H1 (cell line): ENCODE results near the gene AHDC1. TPM values are rescaled to one million over a fixed set of nuclear protein-coding genes. Genes with fewer than 3 reads are reported as not detected.
A peak's percentile ranks its signal among the peaks of the same experiment; 100 is the strongest.

ENCODE experiments used
- BRCA1 ChIP-seq: IDR thresholded peaks from 2 replicates; pipeline ENCODE4 v1.6.1; 2012; ENCODE audit warnings: low read depth, low read length, improper control_type of control experiment
- CREB1 ChIP-seq: IDR thresholded peaks from 2 replicates; pipeline ENCODE4 v1.6.1; 2012; ENCODE audit warnings: inconsistent platforms
- CTCF ChIP-seq, 3 experiments: IDR thresholded peaks; 1 replicate in 2 of 3; 2 replicates in 1 of 3; pipeline versions ENCODE4 v1.5.1 to v1.6.1; 2011; ENCODE audit warnings: low read length in 3 of 3, mild to moderate bottlenecking in 3 of 3, inconsistent platforms in 2 of 3, low read depth in 1 of 3, moderate library complexity in 1 of 3; ENCODE audit not compliant: insufficient read depth in 1 of 3; ENCODE audit errors: control extremely low read depth in 1 of 3
- GTF2F1 ChIP-seq: IDR thresholded peaks from 2 replicates; pipeline ENCODE4 v1.6.1; 2012; ENCODE audit warnings: low read depth, low read length, improper control_type of control experiment, borderline replicate concordance
- HDAC2 ChIP-seq, 2 experiments: fragments of 300-600 bp in 1 of 2; sonication (generic) in 1 of 2; IDR thresholded peaks; 2 replicates each; pipeline ENCODE4 v1.6.1; 2011 to 2012; ENCODE audit warnings: low read depth in 2 of 2, low read length in 2 of 2, mild to moderate bottlenecking in 2 of 2, moderate library complexity in 2 of 2, borderline replicate concordance in 1 of 2, inconsistent platforms in 1 of 2
- NANOG ChIP-seq: IDR thresholded peaks from 2 replicates; pipeline ENCODE4 v1.6.1; 2011; ENCODE audit warnings: low read length, low read depth, mild to moderate bottlenecking, inconsistent platforms; ENCODE audit not compliant: insufficient read depth, poor library complexity, severe bottlenecking
- POLR2A ChIP-seq, 2 experiments: IDR thresholded peaks; 1 replicate in 1 of 2; 2 replicates in 1 of 2; pipeline ENCODE4 v1.6.1; 2011; ENCODE audit warnings: low read depth in 2 of 2, low read length in 2 of 2, mild to moderate bottlenecking in 2 of 2; ENCODE audit errors: control extremely low read depth in 1 of 2
- POLR2AphosphoS5 ChIP-seq: IDR thresholded peaks from 2 replicates; pipeline ENCODE4 v1.6.1; 2011; ENCODE audit warnings: low read depth, low read length
- SIRT6 ChIP-seq: IDR thresholded peaks from one replicate; pipeline ENCODE4 v1.7.1; 2012; ENCODE audit warnings: low read length, inconsistent platforms
- SP1 ChIP-seq: IDR thresholded peaks from 2 replicates; pipeline ENCODE4 v1.6.1; 2011; ENCODE audit warnings: low read depth, low read length
- SRF ChIP-seq: IDR thresholded peaks from 2 replicates; pipeline ENCODE4 v1.6.1; 2011; ENCODE audit warnings: mild to moderate bottlenecking, low read depth, low read length, moderate library complexity
- TEAD4 ChIP-seq: IDR thresholded peaks from 2 replicates; pipeline ENCODE4 v1.6.1; 2012; ENCODE audit warnings: low read depth, low read length, inconsistent platforms, mixed read lengths
- polyA plus RNA-seq, 7 experiments: library from polyadenylated mRNA; depleted of rRNA in 3 of 7; stranded (reverse) in 5 of 7; unstranded in 2 of 7; fragments of >200 nt in 5 of 7; fragments of 200-250 nt in 2 of 7; gene quantifications; 1 replicate in 5 of 7; 2 replicates in 1 of 7; 4 replicates in 1 of 7; pipeline versions ENCODE4 v1.2.1 to v1.2.3, GENCODE V29; 2011 to 2013; ENCODE audit warnings: missing spikeins in 2 of 7, mixed read lengths in 2 of 7
- total RNA-seq: library from RNA; stranded (reverse); fragmentation: NEBNext Ultra II Directional; extraction: Animal tissue kit (Norgen Biotek cat#: 25700); gene quantifications from 2 replicates; pipeline ENCODE4 v1.2.1, GENCODE V29; 2021
- TF ChIP-seq, protein P1 (sequence below): IDR thresholded peaks from 2 replicates; pipeline ENCODE4 v1.6.1; 2012; ENCODE audit warnings: low read length, inconsistent platforms

The AHDC1 gene
- total and polyA plus RNA-seq, 2 of the 8 experiments (the other 6 are each of a cell fraction or from before 2014, with no cell fraction given): 4.4 to 35.1 TPM

GRCh38 chr1:27569506-27570291 lies 34.2 kb downstream of the AHDC1 start (continued):
- TF ChIP-seq, protein P1, sequence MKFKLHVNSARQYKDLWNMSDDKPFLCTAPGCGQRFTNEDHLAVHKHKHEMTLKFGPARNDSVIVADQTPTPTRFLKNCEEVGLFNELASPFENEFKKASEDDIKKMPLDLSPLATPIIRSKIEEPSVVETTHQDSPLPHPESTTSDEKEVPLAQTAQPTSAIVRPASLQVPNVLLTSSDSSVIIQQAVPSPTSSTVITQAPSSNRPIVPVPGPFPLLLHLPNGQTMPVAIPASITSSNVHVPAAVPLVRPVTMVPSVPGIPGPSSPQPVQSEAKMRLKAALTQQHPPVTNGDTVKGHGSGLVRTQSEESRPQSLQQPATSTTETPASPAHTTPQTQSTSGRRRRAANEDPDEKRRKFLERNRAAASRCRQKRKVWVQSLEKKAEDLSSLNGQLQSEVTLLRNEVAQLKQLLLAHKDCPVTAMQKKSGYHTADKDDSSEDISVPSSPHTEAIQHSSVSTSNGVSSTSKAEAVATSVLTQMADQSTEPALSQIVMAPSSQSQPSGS: no peak
- no peak for TF ChIP-seq HDAC2 (IDR thresholded peaks at IDR 0.05; ENCODE audit: borderline replicate concordance in 1 of 2, low read depth in 2 of 2, low read length in 2 of 2)
- TF ChIP-seq TEAD4: 0 out of 2 replicates have a peak, but pooled peaks have one; percentile 10
- no peak for TF ChIP-seq GTF2F1
- 0 out of 3 replicates have a peak, but pooled peaks of 1 of the 2 experiments have one; percentile 25 for TF ChIP-seq POLR2A (IDR thresholded peaks at IDR 0.05; ENCODE audit: control extremely low read depth in 1 of 2, low read depth in 2 of 2, low read length in 2 of 2)
- peak in 1 of 3 experiments; percentile 0; a peak in 1 of 4 replicates for TF ChIP-seq CTCF (IDR thresholded peaks at IDR 0.05; ENCODE audit: control extremely low read depth in 1 of 3, insufficient read depth in 1 of 3, low read depth in 1 of 3, low read length in 3 of 3)
- no peak for TF ChIP-seq NANOG
- 0 out of 2 replicates have a peak, but pooled peaks have one; percentile 27 for TF ChIP-seq POLR2AphosphoS5
- no peak for TF ChIP-seq BRCA1
- no peak for TF ChIP-seq CREB1
- TF ChIP-seq SP1: 0 out of 2 replicates have a peak, but pooled peaks have one; percentile 36
- no peak for TF ChIP-seq SRF
- no peak for TF ChIP-seq SIRT6
- TF ChIP-seq, all 59 proteins: peak for 8
